HG02763 (cell line): ENCODE data around the gene TCF20.
A peak's percentile ranks its signal among the peaks of the same experiment; 100 is the strongest.

ENCODE experiments used
- ATAC-seq: cut with Tn5 transposase; IDR thresholded peaks from one replicate; pipeline ENCODE4 v1.9.1; 2021; ENCODE audit warnings: mild to moderate bottlenecking, moderate library complexity; ENCODE audit not compliant: unreplicated experiment

Gene TCF20

DNA sequence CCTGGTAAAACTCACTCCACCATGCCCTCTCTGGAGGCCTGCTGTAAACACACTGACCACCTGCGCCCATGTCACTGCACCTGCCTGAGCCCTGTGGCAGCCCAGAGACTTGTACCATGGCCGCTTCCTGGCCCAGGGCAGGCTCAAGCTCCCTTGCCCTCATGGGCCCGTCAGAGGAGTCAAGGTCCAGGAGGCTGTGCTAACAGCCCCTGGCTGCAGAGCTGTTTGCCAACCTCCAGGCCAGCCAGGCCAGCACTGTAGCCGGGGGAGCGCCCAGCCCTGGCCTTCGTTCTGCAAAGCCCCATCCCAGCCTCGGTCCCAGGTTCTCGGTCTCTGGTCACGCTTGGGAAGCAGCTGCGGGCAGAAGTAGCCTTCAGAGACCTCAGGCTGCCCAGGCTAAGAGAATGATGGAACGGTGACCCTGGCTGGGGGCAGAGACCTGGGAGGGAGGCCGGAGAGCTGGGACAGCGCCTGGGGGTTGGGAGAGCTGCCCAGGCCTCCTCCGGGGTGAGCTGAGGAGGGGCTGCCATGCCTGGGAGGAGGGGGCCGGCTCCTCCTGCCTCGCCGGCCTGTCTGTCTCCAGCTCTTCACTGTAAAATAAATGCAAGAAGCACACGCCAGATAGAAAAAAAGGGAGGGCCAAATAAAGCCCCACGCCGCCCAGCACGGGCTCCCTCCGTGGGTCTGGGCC lies 11.9 kb upstream of the TCF20 start:
- ATAC-seq: no peak

DNA sequence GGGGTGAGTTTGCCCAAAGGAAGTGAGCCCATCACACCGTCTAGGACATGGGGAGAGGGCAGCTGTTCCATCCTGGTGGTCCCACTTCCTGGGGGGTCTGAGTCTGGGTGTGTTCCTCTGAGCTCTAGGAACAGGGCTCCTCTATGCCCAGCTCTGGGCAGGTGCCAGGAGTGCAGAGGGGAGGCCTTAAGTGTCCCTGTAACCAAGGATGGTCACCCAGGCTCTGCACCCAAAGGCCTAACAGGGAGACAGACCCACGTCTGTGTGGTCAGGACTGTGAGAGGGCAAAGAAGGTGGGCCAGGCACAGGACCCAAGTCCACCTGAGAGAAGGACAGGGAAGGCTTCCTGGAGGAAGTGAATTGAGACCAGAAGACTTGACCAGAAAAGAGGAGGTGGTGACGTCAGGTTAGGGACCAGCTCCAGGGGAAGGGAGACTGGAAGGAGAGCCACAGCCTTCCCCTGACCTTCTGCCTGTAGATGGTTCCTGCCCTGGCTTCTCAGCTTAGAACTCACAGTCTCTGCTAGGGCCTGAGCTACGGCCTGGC lies 11.3 kb upstream of the TCF20 start:
- ATAC-seq: no peak

DNA sequence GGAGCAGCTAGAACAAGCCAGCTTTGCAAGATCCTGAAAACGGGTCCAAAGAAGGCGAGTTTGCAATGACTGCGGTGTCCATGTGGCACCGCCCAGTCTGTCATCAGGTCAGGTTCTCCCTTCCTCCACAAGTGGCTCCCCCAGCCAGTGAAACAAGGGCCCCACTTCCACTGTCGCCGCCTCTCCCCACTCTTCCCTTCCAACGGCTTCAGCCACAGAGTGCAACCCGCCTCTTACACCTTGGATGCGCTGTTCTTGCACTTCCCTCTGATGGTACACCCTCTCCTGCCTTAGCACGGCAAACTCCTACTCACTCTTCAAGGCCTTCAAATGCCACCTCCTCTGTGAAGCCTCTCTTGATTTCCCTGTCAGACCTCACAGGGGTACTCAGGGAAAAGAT lies 10.8 kb upstream of the TCF20 start:
- ATAC-seq: no peak

DNA sequence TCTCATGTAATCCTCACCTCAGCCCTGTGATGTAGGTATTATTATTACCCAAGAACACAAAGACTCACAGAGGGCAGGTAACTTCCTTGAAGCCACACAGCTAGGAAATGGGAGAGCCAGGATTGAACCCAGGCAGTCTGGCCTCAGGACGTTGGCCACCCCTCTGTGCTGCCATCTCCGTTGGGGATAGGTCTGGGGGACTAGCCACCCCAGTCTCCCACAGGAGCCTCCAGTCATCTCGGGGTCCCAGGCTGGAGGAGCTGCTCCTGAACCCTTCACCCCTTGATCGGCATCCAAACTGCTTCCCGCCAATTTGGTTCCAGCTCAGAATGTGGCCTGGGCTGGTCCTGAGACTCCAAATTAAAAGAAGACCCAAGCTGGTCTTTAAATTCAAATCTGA lies 10.4 kb upstream of the TCF20 start:
- ATAC-seq: no peak

DNA sequence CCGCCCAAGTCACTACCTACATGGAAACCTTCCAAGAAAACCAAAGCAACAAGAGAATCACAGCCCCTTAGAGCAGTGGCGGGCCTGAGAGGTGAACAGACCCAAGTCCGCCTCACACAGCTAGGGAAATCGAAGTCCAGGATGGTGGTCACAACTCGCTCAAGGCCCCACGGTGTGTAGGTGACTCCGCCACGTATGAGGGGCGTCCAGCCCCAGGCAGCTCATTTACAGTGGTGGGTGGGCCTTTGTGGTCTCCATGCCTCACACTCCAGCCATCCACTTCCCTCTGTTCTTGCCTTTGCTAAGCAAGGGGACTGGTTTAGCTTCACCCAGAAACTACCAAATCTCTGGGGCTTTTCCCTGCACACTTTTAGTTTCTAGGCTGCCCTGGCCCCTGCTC lies 9.7 kb upstream of the TCF20 start:
- ATAC-seq: no peak

DNA sequence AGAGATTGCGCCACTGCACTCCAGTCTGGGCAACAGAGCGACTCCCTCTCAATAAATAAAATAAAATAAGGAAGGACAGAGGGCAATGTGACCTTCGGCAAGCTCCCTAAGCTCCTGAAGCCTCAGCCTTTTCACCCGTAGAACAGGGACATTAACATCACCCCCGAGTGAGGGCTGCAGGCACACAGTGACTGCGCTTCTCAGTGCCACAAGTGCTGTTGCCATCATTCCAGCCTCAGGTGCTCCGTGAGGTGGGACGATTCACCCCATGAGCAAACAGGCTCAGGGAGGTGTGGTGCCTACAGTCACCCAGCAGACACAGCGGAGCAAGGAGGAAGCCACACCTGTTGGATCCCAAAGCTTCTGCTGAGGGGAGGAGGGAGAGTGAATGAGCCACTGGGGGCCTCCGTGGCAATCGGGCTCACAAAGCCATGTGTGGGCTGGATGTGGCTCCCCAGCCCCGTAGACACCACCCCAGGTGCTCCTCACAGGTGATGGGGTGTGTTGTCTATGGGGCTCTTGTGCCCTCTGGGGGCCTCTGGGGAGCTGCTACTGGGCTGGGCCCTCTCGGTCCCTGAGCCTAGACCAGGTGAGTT lies 9.1 kb upstream of the TCF20 start:
- no peak for ATAC-seq

DNA sequence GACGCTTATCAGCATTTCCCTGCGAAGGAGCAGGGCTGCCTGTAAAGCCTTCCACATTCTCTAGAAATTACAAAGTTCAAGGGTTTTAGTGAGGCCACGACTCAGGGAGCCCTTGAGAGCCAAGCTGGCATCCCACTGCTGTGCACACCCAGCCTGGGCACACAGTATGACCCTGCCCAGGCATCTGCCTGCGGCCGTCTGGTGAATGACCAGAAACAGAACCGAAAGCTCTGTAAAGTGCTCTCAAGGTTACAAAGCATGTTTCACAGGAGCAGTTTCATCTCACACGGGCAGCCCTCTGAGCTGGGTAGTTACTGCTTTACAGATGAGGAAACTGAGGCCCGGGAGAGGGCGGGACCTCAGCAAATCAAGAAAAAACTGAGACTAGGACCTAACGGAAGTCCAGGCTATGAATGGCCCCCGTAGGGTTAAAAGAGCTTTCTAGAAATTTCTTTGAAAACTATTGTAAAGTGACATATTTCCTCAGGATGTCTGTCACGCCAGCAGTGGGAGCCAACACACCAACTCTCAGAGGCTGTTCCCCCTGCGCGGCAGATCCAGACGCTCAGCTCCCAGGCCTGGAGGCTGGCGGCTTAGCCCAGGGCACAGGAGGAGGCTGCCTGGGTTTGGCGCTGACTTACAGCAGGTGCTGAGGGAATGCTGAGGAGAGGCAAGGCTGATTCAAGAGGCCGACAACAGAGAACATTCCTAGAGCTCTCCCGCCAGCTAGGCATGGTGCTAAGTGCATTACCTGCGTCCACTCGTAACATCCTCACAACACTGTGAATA lies 7.7 kb upstream of the TCF20 start:
- ATAC-seq: no peak

DNA sequence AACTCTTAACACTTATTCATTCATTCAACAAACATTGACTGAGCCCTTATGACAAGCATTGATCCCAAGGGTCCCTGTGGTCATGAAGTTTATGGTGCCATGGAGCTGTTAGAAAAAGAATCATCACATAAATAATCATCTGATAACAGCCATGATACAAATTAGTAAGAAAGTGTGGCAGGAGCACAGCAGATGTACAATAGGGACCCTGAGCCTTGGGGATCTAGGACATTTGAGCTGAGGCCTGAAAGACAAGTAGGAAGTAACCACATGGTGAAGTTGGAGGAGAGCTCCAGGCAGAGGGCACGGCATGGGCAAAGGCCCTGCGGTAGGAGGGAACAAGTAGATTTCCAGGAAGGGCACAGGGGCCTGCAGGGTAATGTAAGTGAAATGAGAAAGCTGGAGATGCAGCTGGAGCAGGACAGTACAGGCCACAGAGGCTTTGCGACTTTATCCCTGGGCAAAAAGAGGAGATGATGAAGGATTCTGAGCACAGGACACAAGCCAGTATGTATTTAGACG lies 6.8 kb upstream of the TCF20 start:
- ATAC-seq: no peak

DNA sequence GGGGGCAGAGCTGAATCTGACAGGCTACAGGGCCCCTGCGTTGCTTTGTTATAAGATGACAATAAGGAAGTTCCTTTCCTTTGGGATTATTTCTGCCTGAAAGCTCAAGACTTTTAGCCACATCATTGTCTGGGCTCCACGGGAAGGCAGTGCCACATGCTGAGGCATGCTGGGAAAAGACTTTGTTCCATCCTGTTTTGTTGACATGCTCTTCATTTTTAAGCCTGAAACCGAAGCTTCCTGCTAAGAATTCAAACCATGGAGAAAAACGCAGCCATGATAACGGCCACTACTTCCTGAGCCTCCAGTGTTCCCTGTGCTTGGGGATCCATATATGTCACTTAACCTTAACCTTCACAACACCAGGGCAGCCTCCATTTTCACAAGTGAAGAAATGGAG lies 5.5 kb upstream of the TCF20 start:
- no peak for ATAC-seq

DNA sequence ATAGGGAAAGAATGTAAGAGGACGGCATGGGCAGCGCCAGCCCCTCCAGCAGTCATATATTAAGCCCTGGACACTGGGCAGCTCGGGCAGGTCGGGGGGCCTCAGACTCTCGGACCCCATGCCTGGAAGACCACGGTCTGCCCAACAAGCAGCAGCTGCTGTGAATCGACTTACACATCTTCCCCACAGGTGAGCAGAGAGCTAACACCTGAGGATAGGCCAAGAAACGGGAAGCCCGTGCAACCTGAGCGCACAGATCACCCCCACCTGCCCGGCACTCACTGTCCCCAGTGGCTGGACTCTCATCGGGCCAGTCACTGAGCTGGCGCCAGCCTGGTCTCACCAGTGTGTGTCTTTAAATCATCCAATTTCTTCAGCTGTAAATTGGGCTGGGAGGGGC lies 4.7 kb upstream of the TCF20 start:
- ATAC-seq: no peak

DNA sequence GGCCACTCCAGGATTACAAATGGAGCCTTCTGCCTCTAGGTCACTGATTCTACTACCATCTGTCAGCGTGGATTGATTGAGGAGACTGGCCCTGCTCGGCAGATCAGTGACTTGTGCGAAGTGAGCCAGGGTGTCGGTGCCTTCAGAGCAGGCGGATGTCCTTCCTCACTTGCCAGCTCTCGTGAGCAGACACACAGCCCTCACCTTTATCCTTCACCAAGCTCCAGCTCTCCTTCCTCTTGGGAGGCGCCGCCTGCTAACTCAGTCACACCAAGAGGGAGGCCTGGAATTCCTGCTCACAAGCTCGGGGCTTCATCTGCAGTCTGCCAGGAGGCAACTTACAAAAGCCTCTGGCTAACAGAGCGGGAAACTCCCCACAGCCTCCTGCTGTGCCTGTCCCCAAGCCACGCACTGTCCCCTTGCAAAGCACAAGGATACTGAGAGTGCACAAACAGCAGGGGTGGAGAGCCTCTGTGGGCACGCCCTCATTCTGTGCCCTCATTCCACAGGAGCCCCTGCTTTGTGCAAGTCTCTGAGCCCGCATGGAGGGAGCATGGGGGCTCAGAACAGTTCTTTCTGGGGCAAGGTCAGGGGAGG lies 3.5 kb upstream of the TCF20 start:
- ATAC-seq: no peak

DNA sequence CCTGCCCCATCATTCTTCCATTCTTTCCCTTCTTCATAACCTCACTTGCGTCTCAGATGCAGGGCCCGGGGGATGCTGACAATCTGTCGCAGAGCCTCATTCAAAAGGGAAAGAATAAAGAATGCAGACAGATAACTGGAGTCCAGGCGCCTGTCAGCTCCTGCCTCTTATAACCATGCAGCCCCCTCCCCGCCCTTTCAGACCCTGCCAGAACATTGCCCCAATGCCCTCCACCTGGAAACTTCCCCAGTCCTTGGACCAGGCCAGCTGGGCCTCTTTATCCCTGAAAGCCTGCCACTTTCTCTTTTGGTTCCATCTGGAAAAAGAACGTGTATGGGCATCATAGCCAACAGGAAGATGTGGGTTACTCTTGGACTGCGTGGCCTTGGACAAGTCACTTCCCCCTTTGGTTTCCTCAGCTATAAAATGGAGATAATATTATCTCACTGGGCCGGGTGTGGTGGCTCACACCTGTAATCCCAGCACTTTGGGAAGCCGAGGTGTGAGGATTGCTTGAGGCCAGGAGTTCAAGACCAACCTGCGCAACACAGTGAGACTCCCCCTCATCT lies 2.1 kb upstream of the TCF20 start:
- no peak for ATAC-seq

DNA sequence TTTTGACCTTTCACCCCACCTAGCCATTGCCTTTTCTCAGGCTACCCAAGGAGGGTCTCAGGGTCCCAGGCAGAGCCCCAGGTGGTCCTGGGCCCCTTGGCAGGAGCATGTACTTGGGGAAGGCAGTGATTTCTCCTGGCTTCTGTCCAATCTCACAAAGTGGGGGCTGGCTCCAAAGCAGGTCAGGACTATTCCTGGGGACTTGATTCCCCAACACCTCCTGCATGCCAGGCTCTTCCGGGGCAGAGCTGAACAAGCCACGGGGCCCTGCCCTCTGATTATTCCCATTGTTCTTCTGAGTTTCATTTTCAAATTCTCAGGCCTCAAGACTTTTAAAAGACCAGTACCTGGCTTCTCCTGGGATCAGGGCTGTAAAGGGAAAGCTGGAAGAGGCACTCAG lies 1.5 kb upstream of the TCF20 start:
- no peak for ATAC-seq

DNA sequence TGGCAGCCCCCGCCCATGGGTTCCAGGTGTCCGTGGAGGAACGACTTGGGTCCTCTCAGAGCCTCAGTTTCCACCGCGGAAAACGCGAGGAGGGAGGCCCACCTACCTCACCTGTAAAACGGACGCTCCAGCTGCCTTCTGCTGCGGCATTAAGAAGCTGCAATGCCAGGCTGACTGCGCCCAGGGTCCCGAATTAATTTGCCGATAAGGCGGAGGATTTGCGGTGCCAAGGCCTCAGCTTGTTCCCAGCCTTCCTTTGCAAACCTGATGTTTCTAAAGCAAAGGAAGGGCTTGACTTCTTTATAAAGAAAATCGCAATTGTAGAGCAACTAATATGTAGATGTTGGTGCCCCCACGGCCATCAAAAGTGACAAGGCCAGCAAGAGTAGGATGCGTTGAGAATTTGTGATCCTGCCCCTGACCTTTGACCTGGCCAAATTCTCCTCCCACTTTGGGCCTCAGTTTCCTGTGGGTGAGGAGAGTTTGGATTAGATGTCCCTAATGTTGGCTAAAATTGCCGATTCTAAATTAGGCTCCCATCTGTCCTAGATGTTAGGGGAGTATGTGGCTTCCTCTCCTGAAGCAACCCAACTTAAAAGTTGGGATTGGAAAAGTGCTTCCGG lies 849 bp upstream of the TCF20 start:
- no peak for ATAC-seq

DNA sequence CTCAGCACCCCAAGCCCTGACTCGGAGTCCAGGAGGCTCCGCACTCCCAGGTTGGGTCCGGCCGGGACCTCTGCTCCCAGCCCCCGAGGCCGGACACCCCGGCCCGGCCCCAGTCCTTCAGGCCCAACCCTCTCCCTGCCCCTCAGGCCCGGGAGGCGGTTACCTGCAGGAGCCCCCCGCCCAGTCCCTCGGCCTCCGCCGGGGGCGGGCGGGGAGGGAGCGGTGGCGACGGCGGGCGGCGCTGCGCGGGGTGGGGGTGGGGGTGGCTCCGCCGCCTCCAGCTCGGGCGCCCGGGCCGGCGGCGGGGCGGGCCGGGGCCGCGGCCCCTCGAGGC lies 310 bp downstream of the TCF20 start:
- peak; percentile 25 for ATAC-seq

DNA sequence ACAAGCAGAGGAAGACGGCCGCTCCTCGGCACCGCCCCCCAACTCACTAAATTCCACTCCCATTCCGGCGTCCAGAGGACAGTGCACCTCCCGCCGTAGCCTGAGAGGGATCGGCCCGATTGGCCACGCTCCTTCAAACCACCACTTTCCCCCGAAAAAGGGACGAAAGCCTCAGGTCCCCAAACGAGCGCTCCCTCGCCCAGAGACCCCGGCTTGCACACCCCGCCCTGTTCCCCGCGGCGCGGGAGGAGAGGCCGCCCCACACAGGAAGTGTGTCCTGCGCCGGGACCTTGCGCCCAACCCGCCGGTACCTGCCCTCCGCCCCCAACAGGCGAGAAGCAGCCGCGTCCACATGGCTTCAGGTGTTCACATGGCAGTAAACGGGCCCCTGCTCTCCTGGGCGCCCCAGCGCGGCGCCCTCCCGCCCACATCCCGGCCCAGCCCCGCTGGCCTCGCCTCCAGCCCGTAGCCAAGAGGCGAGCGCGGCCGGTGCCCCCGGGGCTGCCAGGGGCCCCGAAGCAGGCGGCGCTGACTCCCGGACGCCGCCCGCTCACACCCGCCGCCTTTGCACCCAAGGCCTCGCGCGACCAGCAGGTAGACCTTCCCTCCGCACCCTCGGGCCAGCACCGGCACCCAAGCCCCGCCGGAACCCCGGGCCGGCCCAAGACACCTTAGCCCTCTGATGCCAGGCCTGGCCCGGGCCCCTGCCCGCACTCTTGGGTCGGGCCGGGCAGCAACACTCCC lies 849 bp downstream of the TCF20 start:
- ATAC-seq: peak; percentile 36

DNA sequence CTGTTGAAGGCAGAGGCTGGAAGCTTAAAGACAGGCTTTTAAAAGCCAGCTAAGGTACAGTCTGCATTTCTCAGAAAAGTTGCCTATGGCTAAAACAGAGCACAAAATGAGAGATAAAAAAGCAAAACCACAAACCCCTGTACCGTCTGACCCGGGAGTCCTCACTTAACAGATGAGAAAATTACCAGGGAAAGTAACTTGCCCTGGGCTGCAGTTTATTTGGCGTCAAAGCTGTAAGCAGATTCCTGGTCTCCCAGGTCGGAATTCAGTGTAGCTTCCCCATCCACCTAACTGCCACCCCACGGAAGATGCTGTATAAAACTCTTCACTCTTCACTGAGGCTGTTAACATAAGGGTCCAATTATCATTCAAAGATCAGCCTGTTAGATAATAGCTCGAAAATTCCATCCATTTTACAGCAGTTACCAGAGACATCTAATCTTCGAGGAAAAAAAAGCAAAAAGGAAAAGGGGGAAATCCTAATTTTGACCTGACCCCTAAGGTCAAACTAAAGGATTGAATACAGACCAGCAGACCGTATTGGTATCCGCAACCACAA lies 1.5 kb downstream of the TCF20 start:
- no peak for ATAC-seq

DNA sequence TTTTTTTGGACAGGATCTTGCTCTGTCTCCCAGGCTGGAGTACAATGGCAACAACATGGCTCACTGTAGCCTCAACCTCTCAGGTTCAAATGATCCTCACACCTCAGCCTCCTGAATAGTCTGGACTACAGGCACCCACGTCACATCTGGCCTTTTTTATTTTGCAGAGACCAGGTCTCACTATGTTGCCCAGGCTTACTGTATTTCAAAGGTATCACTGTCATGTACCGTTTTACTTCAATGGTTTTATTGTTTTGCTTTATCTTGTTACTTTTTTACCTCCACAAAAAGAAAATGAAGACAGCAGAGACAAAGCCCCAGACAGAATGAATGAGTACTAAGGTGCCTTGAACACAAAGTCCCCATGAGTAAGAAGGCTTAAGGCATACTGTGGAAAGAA lies 5.1 kb downstream of the TCF20 start:
- no peak for ATAC-seq

DNA sequence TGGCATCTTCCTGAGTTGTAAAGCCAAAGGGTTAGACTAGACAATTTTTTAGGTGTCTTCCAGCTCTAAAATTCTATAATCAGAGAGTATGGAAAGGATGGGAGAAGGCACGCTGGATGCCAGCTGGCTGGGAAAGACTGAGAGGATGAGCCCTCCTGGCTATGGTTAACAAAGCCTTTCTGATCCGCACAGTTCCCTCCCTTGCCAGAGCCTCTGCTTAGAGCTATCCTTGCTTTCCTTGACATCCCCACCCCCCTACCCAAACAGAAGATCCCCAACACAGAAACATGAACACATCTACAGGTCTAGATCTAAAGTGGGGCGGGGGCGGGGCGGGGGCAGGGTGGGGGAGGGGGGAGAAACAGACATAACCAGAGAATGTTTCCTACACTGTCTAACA lies 6.5 kb downstream of the TCF20 start:
- no peak for ATAC-seq

DNA sequence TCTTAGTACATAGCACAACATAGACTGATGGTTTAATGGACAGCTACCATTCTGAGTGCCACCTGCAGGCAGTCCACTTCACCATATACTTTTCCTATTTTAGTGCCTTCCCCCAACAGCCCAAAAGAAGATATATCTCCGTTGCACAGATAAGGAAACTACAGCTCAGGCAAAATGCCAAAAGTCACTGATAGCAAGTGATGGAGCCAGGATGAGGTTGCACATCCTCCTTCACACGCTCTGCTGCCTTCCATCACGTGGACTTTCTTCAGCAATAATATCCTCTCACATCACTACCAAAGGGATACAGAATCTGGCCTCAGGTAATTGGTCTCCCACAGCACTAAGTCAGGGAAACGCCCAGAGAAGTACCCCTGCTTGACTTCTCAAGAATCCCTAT lies 7.5 kb downstream of the TCF20 start:
- ATAC-seq: no peak
